GM19023 (cell line): Measurements from ENCODE around the gene HSF2.
A peak's percentile ranks its signal among the peaks of the same experiment; 100 is the strongest.

Experiments
- ATAC-seq: cut with Tn5 transposase; IDR thresholded peaks from one replicate; pipeline ENCODE4 v1.9.1; 2021; ENCODE audit warnings: mild to moderate bottlenecking, moderate library complexity; ENCODE audit not compliant: unreplicated experiment

HSF2 gene

GRCh38 chr6:122394016-122394415, 5.4 kb upstream of the HSF2 start:
- no peak for ATAC-seq

- no peak for ATAC-seq
These were observed 451 bp upstream of the HSF2 start for GRCh38 chr6:122399055-122399347.

DNA sequence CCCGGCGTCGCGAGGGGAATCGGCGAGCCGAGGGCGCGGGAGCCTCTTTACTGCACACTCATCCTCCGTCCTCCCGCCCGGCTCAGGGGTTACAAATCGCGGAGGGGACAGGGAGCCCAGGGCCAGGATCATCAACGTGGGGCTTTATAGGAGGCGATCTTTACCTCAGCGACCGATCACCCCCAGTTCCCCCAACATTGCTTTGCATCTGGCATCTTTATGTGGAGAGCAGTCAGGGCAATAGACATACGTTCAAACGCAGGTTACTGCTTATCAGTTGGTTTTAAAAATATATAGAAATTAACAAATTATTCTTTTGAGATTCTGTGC, 634 bp downstream of the HSF2 start:
- no peak for ATAC-seq

- ATAC-seq = no peak
These were observed 1.1 kb downstream of the HSF2 start for GRCh38 chr6:122400462-122401089.

DNA sequence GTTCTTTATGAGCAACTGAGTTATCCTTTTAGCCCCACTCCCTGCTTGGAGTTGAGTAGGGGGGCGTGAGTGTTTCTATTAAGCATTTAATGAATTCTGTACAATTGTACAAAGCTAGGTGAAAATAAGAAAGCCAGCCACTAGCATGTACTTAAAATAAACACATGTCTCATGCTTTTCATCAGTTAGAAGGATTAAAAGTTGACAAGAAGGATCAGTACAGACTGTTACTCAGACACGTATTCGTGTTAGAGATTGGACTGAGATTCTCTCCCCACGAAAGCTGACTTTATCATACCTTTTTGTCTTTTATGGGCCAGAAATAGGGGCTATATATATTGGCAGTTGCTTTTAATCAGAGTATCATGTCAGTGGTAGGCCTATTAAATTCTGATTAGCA, 1.7 kb downstream of the HSF2 start:
- ATAC-seq = no peak

DNA sequence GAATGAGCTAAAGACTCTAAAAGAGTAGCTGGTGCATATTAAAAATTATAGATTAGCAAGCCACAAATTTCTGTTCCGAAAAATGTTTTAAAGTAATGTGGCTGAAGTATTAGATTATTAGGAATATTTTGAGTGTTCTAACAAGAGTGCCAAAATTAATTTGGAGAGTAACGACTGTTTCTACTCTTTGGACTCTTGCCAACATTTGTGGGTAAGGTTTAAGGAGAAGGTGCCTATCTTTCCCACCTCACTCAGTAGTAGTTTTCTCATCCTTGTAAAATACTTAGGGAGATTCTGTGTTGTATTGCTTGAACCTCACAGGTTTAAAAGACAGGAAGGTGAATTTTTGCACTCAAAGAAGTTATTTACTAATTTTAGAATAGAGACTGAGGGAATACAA, 5.0 kb downstream of the HSF2 start:
- no peak for ATAC-seq

DNA sequence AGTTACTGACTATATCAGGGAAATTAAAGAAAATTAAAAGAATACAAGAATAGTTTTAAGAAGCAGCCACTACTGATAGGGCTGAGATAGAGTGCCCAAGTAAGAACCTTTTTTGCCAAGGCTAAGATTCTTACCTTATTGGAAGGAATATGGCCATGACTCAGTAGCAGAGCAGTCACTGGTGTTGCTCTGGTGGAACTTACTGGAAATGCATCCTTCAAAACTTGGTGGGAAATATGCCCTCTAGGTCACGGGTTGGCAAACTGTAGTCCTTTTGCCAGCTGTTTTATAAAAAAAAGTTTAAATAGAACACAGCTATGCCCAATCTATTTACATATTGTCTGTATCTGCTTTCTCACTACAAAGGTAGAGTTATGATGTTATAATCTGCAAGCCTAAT, 6.0 kb downstream of the HSF2 start:
- ATAC-seq = no peak

DNA sequence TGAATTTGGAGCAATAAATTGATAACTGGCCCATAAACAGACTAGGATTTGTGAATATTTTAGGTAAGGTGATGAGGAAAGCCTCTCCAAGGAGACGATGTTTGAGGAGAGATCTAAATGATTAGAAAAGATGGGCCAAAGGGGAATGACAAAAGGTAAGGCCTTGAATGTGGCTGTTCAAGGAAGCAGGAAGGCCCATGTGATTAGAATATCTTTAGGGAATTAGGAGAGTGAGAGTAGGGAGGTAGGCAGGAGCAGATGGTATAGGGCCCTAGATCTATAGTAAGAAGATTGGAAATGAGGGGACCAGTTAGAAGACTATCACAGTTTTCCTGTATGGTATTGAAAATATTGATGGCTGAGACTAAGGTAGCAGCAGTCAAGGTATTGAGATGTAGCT, 6.7 kb downstream of the HSF2 start:
- no peak for ATAC-seq

GRCh38 chr6:122407712-122408111, 8.3 kb downstream of the HSF2 start:
- no peak for ATAC-seq

GRCh38 chr6:122408240-122408639, 8.8 kb downstream of the HSF2 start:
- ATAC-seq = no peak

DNA sequence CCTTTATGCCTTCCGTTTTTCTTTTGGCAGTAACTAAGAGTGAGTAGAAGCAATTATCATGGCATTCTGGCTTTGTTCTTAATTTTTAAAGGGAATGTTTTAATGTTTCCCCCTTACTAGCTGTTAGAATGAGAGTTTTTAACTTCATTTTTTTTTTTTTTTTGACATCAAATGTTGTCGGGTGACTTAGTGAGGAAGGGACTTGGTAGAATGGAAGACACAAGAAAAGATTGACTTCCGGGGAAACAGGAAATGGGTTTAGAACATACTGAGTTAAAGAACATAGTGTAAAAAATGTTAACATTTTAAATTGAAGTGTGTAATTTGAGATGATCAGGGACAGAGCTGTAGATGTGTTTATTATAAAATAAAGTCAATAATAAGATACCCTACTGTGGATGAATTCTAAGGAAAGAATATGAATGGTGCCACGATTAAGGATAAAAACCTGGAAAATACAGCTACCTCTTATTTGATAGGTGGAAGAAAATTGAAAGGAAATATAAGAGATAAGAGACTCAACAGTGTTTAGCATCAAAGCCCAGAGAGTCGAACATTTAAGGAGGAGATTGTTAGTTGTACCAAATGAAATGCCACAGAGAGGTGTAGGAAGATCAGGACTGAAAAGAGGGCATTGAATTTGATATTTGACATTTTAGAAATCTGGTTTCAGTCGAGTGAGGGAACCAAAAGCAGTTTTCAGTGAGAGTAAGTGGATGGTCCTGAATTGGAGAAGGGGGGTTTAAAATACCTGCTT, 9.4 kb downstream of the HSF2 start:
- ATAC-seq = no peak

GRCh38 chr6:122412001-122412400, 12.5 kb downstream of the HSF2 start:
- no peak for ATAC-seq

DNA sequence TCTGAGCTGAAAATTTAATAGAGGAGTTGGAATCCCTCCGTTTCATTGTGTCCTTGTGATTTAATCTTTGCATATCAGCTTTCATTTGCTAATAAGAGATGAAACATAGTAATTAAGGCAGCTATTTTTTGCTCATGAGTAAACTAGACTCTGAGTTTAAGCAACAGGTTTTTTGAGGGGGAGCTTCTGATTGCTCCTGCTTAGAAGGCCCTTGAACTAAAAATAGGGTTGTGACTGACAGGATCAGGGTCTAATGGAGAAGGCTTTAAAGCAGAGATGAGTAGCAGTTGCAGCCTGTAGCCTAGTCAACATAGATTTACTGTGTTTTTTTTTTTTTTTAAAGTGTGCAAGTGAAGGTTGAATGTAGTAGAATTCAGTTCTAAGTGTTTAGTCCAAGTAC, 17.4 kb downstream of the HSF2 start:
- ATAC-seq = no peak

GRCh38 chr6:122422003-122422402, 22.6 kb downstream of the HSF2 start:
- no peak for ATAC-seq

DNA sequence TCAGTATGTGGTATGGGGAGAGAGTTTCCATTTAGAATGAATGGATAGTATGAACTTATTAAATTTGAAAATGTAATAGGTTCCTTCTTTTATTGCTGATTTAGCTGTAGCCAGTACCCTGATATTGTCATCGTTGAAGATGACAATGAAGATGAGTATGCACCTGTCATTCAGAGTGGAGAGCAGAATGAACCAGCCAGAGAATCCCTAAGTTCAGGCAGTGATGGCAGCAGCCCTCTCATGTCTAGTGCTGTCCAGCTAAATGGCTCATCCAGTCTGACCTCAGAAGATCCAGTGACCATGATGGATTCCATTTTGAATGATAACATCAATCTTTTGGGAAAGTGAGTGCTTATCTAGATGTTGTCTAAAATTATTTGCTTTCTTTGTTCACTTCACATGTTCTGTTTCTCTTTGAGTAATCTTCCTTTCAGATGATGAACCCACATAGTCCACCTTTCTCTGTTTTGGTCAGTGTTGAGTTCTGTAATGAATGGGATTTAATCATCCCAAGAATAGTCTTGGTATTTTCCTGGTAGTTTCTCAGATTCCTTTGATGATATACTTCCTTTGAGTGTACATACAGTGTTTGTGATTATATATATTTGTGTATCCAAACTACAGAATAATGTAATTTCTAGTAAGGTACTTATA, 23.3 kb downstream of the HSF2 start:
- ATAC-seq = peak; percentile 88

GRCh38 chr6:122423734-122424133, 24.3 kb downstream of the HSF2 start:
- ATAC-seq = no peak

DNA sequence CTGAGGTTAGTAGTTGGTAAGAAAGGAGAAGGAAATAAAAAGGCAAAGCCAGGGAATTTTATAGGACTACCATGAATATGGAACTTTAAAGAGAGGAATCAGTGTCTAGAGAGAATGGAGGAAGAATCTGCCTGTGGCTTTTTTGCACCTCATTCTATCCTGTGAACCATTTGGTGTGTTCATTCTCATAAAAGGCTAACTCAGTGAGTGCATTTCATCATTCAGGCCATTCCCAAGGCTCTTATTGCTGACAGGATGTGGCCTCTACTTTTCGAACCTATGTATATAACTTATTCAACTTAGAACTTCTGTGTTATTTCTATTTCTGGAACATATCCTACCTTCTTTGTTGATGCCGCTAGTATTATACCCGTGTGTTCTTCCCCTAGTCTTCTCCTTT, 27.1 kb downstream of the HSF2 start:
- ATAC-seq = no peak

DNA sequence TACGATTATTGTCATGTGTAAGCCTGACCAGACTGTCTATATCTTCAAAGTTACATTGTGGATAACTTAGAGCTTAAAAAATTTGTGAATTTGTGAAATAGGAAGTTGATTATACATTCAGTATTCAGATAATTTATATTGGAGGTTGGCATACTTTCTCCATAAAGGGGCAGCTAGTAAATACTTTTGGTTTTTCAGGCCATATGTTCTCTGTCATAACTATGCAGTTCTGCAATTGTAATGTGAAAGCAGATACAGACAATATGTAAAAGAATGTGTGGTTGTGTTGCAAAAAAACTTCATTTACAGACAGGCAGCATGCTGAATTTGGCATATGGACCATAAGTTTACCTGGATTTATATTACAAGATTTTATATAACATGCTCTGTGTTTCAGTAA, 29.3 kb downstream of the HSF2 start:
- ATAC-seq = no peak

- no peak for ATAC-seq
These were observed 29.9 kb downstream of the HSF2 start for GRCh38 chr6:122429323-122429722.

DNA sequence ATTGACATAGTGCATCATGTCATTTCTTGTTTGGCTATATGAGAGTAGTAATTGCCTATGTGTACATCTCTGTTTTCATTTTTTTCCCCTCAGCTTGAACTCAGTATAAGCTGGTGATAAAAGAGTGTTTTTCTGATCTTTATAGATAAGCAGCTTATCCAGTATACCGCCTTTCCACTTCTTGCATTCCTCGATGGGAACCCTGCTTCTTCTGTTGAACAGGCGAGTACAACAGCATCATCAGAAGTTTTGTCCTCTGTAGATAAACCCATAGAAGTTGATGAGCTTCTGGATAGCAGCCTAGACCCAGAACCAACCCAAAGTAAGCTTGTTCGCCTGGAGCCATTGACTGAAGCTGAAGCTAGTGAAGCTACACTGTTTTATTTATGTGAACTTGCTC, 32.3 kb downstream of the HSF2 start:
- ATAC-seq = no peak

DNA sequence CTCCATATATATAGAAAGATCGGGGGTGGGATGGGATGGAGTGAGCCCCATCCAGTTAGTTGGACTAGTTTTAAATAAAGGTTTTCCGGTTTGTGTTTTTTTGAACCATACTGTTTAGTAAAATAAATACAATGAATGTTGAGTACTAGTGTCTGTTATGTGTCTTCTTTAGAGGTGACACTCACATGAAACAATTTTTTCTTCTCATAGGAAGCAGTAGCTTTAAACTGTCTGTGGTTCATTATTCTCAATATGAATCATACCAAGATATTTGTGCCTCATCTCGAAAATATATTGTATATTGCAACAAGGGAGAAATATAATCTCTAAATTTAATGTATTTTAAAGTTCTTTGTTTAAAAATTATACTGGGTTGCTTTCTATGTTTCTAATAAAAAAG, 33.4 kb downstream of the HSF2 start:
- no peak for ATAC-seq

GRCh38 chr6:122438975-122439374, 39.5 kb downstream of the HSF2 start:
- no peak for ATAC-seq

DNA sequence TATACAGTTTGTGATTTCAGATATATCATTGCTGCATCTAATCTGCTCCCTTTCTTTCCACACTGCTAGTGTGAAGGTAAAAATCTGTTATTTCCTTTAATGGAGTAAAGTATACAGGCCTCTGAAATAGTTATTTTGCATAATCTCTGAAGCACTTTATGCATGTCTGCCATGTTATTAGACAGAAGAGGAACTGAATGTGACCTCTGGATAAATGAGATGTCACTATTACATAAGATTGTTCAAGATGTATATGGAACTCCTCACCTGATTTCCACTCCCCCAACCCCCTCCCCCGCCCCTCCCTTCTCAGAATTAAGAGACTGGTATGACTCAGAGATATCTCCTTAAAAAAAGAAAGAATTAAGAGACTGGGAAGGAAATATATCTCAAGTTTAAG, 45.8 kb downstream of the HSF2 start:
- no peak for ATAC-seq
